IMR-90 (cell line): Measurements from ENCODE around the gene C1QL2. TPM values are rescaled to one million over a fixed set of nuclear protein-coding genes. Genes with fewer than 3 reads are reported as not detected.

Experiments
- ATAC-seq: fragments of 200-7000 bp; cut with Tn5 transposase; 2 replicates; pipeline ENCODE4 v1.9.1; 2020; ENCODE audit warnings: low read depth, mild to moderate bottlenecking, moderate library complexity
- BruUV-seq: library from RNA; stranded (reverse); fragments of 400-500 nt; replicated peaks from 2 replicates; lab custom pipeline; 2021; lab: Mats Ljungman, UMichigan
- CTCF ChIA-PET: fragments of 300-600 bp; formaldehyde crosslinking; extraction: SDS; loops from one replicate; lab custom pipeline; 2021; ENCODE audit warnings: antibody characterized with exemption; lab: Yijun Ruan, JAX
- POLR2A ChIA-PET: fragments of 300-600 bp; sonication (Branson Sonifier 250); formaldehyde crosslinking; loops from one replicate; lab custom pipeline; 2022; ENCODE audit warnings: antibody characterized with exemption; ENCODE audit not compliant: unreplicated experiment; lab: Charles Lee
- DNase-seq: peaks from one replicate; pipeline ENCODE4 v3.0.0; 2013
- H2AFZ ChIP-seq: replicated peaks from 2 replicates; pipeline ENCODE3; 2013; ENCODE audit warnings: low read length, mild to moderate bottlenecking; ENCODE audit not compliant: poor library complexity
- H2AK5ac ChIP-seq: 2 replicates; pipeline ENCODE4 v1.6.1; 2013; ENCODE audit warnings: low read depth, low read length, inconsistent platforms
- H2AK9ac ChIP-seq: replicated peaks from 2 replicates; pipeline ENCODE3; 2013; ENCODE audit warnings: mild to moderate bottlenecking, low read depth, low read length, moderate library complexity; ENCODE audit not compliant: poor library complexity
- H2BK120ac ChIP-seq: 2 replicates; pipeline ENCODE4 v1.6.1; 2013; ENCODE audit warnings: low read depth, low read length, inconsistent platforms
- H2BK15ac ChIP-seq: 3 replicates; pipeline ENCODE4 v1.6.1; 2013; ENCODE audit warnings: low read depth, low read length, inconsistent platforms
- H2BK20ac ChIP-seq: 2 replicates; pipeline ENCODE4 v1.6.1; 2013; ENCODE audit warnings: low read depth, mild to moderate bottlenecking, inconsistent platforms, low read length, moderate library complexity
- H2BK5ac ChIP-seq: 2 replicates; pipeline ENCODE4 v1.6.1; 2013; ENCODE audit warnings: mild to moderate bottlenecking, low read depth, low read length, inconsistent platforms; ENCODE audit not compliant: poor library complexity, severe bottlenecking
- H3K14ac ChIP-seq: replicated peaks from 2 replicates; pipeline ENCODE4 v1.6.1; 2013; ENCODE audit warnings: low read depth, low read length, inconsistent platforms
- H3K18ac ChIP-seq: 2 replicates; pipeline ENCODE4 v1.6.1; 2013; ENCODE audit warnings: low read depth, low read length, control low read depth
- H3K23ac ChIP-seq: 2 replicates; pipeline ENCODE4 v1.6.1; 2013; ENCODE audit warnings: low read depth, low read length, inconsistent platforms
- H3K27ac ChIP-seq: 2 replicates; pipeline ENCODE4 v1.5.1; 2013; ENCODE audit warnings: mild to moderate bottlenecking, control low read depth, low read length; ENCODE audit not compliant: insufficient read depth
- H3K27me3 ChIP-seq: 2 replicates; pipeline ENCODE4 v1.6.1; 2013; ENCODE audit warnings: low read length; ENCODE audit not compliant: control insufficient read depth, insufficient read depth
- H3K36me3 ChIP-seq: 2 replicates; pipeline ENCODE4 v1.6.1; 2013; ENCODE audit warnings: low read length, mixed read lengths; ENCODE audit not compliant: control insufficient read depth, insufficient read depth
- H3K4ac ChIP-seq: 2 replicates; pipeline ENCODE4 v1.6.1; 2013; ENCODE audit warnings: low read depth, low read length, inconsistent platforms
- H3K4me1 ChIP-seq: 2 replicates; pipeline ENCODE4 v1.6.1; 2013; ENCODE audit warnings: low read length, mixed read lengths; ENCODE audit not compliant: control insufficient read depth, insufficient read depth
- H3K4me2 ChIP-seq: 2 replicates; pipeline ENCODE4 v1.6.1; 2013; ENCODE audit warnings: low read depth, mild to moderate bottlenecking, control low read depth, low read length, moderate library complexity
- H3K4me3 ChIP-seq: 2 replicates; pipeline ENCODE4 v1.5.1; 2013; ENCODE audit warnings: low read depth, mild to moderate bottlenecking, control low read depth, low read length, moderate library complexity; ENCODE audit not compliant: insufficient read depth
- H3K56ac ChIP-seq: 2 replicates; pipeline ENCODE4 v1.6.1; 2013; ENCODE audit warnings: low read length, inconsistent platforms; ENCODE audit not compliant: insufficient read depth; ENCODE audit errors: extremely low read depth
- H3K79me1 ChIP-seq, 2 experiments: 2 replicates each; pipeline ENCODE4 v1.6.1; 2013; ENCODE audit warnings: low read length in 2 of 2, inconsistent platforms in 1 of 2, low read depth in 1 of 2
- H3K9ac ChIP-seq: 2 replicates; pipeline ENCODE4 v1.6.1; 2013; ENCODE audit warnings: low read depth, low read length, control low read depth
- H3K9me1 ChIP-seq: 2 replicates; pipeline ENCODE4 v1.6.1; 2013; ENCODE audit warnings: low read length, inconsistent platforms; ENCODE audit not compliant: insufficient read depth
- H3K9me3 ChIP-seq: 2 replicates; pipeline ENCODE4 v1.6.1; 2013; ENCODE audit warnings: low read length; ENCODE audit not compliant: control insufficient read depth, insufficient read depth
- H4K20me1 ChIP-seq: 2 replicates; pipeline ENCODE4 v1.6.1; 2013; ENCODE audit warnings: low read length, inconsistent platforms; ENCODE audit not compliant: insufficient read depth
- H4K5ac ChIP-seq: 2 replicates; pipeline ENCODE4 v1.6.1; 2013; ENCODE audit warnings: mild to moderate bottlenecking, low read depth, low read length, control low read depth
- H4K8ac ChIP-seq, 2 experiments: 2 replicates each; pipeline ENCODE4 v1.6.1; 2013; ENCODE audit warnings: low read depth in 2 of 2, low read length in 2 of 2, control low read depth in 1 of 2, inconsistent platforms in 1 of 2
- H4K91ac ChIP-seq: 2 replicates; pipeline ENCODE4 v1.6.1; 2013; ENCODE audit warnings: low read depth, low read length, inconsistent platforms; ENCODE audit not compliant: insufficient read depth
- POLR2A ChIP-seq: IDR thresholded peaks from 2 replicates; pipeline ENCODE4 v1.6.1; 2012; ENCODE audit warnings: mild to moderate bottlenecking, low read depth, low read length
- RAD21 ChIP-seq: IDR thresholded peaks from 2 replicates; pipeline ENCODE4 v1.6.1; 2012; ENCODE audit warnings: low read length, improper control_type of control experiment
- WGBS, 2 experiments: methylation state at CpG; one replicate each; pipeline versions ENCODE4 v1.1.5 to v1.1.7; 2013; ENCODE audit warnings: missing lambda C conversion rate in 2 of 2; ENCODE audit not compliant: insufficient read length in 1 of 2; ENCODE audit errors: extremely low coverage in 2 of 2; 5-methylcytosine and 5-hydroxymethylcytosine counted together
- dilution Hi-C: fragments of 300-500 bp; cut with HindIII; formaldehyde crosslinking; loops from one replicate; pipeline ENCODE4 v1.14.3; 2018; ENCODE audit warnings: low sequenced_read_pairs; ENCODE audit not compliant: unreplicated experiment
- in situ Hi-C: fragments of 300-500 bp; cut with MboI; formaldehyde crosslinking; loops from 3 replicates; pipeline ENCODE4 v1.14.3; 2019; ENCODE audit warnings: low sequenced_read_pairs, inconsistent platforms, mixed read lengths
- intact Hi-C: fragments of 100-400 bp; cut with micrococcal nuclease; formaldehyde crosslinking; loops from 2 replicates; pipeline ENCODE4 v1.10.0; 2022
- polyA plus RNA-seq, 3 experiments: library from polyadenylated mRNA; depleted of rRNA; stranded (reverse); fragments of >200 nt; gene quantifications; 2 replicates each; pipeline ENCODE4 v1.2.3, GENCODE V29; 2012; ENCODE audit warnings: low replicate concordance in 1 of 3
- total RNA-seq: library from RNA; depleted of rRNA; stranded (reverse); fragments of >200 nt; gene quantifications from 2 replicates; pipeline ENCODE4 v1.2.3, GENCODE V29; 2012
- TF ChIP-seq, protein P1 (sequence below): fragments of 150-350 bp; IDR thresholded peaks from 2 replicates; pipeline ENCODE4 v1.6.1; 2016; ENCODE audit warnings: low read depth, mild to moderate bottlenecking, low read length, moderate library complexity, borderline replicate concordance

Gene C1QL2
- total and polyA plus RNA-seq, 2 of the 4 experiments (the other 2 are of a cell fraction): not detected

GRCh38 chr2:119206201-119206600 is 47.6 kb upstream of the C1QL2 start:
- in situ Hi-C loops: no loop called here
- Histone ChIP-seq H4K8ac (no peak overlapping the region), H3K14ac (no peak overlapping the region), H3K9ac (no peak overlapping the region), H3K18ac (no peak overlapping the region), H3K4ac (no peak overlapping the region), H3K4me3 (no peak overlapping the region), H2AK5ac (no peak overlapping the region), H4K91ac (no peak overlapping the region), H3K56ac (no peak overlapping the region), H3K27me3 (peaks cover 31% of the 10 kb centered on the region), H3K4me1 (no peaks in the 10 kb centered on the region), H3K79me1 (no peaks in the 10 kb centered on the region), H2AFZ (no peak overlapping the region), H4K20me1 (no peaks in the 10 kb centered on the region), H3K4me2 (no peak overlapping the region), H2BK5ac (no peak overlapping the region), H2BK120ac (no peak overlapping the region), H3K36me3 (no peaks in the 10 kb centered on the region), H4K5ac (no peak overlapping the region), H2BK20ac (no peak overlapping the region), H2AK9ac (no peak overlapping the region), H2BK15ac (no peak overlapping the region), H3K27ac (no peak overlapping the region), H3K9me3 (no peaks in the 10 kb centered on the region), H3K9me1 (no peaks in the 10 kb centered on the region), H3K23ac (no peak overlapping the region)
- no TSS peak for BruUV-seq
- ChIA-PET CTCF (no interaction called here), POLR2A (no interaction called here)
- no peak for TF ChIP-seq RAD21
- TF ChIP-seq, protein P1, sequence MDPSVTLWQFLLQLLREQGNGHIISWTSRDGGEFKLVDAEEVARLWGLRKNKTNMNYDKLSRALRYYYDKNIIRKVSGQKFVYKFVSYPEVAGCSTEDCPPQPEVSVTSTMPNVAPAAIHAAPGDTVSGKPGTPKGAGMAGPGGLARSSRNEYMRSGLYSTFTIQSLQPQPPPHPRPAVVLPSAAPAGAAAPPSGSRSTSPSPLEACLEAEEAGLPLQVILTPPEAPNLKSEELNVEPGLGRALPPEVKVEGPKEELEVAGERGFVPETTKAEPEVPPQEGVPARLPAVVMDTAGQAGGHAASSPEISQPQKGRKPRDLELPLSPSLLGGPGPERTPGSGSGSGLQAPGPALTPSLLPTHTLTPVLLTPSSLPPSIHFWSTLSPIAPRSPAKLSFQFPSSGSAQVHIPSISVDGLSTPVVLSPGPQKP: no peak
- TF ChIP-seq POLR2A: no peak
- WGBS, 2 experiments: no CpG with 5 or more reads among the region's 2 CpGs
- ATAC-seq: no peak
- intact Hi-C loops: no loop called here
- DNase-seq: no peak
- dilution Hi-C loops: no loop called here
